DND-41 (cell line): ENCODE measurements around the gene LMX1B.
"Not testable (repeated sequence)": the region's sequence is repeated elsewhere in the genome, so short reads cannot be mapped to it uniquely, and the experiment has no call there.

Experiments used
- ATAC-seq: fragments of 200-7000 bp; cut with Tn5 transposase; 3 replicates; pipeline ENCODE4 v1.9.1; 2021; ENCODE audit warnings: low read depth; ENCODE audit not compliant: insufficient read depth
- DNase-seq: peaks from one replicate; pipeline ENCODE4 v3.0.0-alpha.2; 2020
- H2AFZ ChIP-seq: 2 replicates; pipeline ENCODE4 v1.6.0; 2012; ENCODE audit warnings: low read depth, low read length
- H3K27ac ChIP-seq: 2 replicates; pipeline ENCODE4 v1.5.1; 2012; ENCODE audit warnings: low read length, inconsistent platforms
- H3K27me3 ChIP-seq: fragments of 200-600 bp; sonication (generic); 2 replicates; pipeline ENCODE4 v1.6.0; 2012; ENCODE audit warnings: low read length, mild to moderate bottlenecking, inconsistent platforms; ENCODE audit not compliant: insufficient read depth, poor library complexity
- H3K36me3 ChIP-seq: 2 replicates; pipeline ENCODE4 v1.5.1; 2012; ENCODE audit warnings: low read length, inconsistent platforms; ENCODE audit not compliant: insufficient read depth
- H3K4me1 ChIP-seq: 2 replicates; pipeline ENCODE4 v1.5.1; 2012; ENCODE audit warnings: mild to moderate bottlenecking, low read length; ENCODE audit not compliant: insufficient read depth
- H3K4me2 ChIP-seq: 2 replicates; pipeline ENCODE4 v1.6.0; 2012; ENCODE audit warnings: mild to moderate bottlenecking, moderate library complexity, low read length, inconsistent platforms; ENCODE audit not compliant: insufficient read depth
- H3K4me3 ChIP-seq, 2 experiments: fragments of 200-600 bp in 1 of 2; shearing (Covaris generic) in 1 of 2; 2 replicates each; pipeline ENCODE4 v1.5.1; 2012 to 2016; ENCODE audit warnings: inconsistent platforms in 2 of 2, low read length in 2 of 2, mild to moderate bottlenecking in 2 of 2, low read depth in 1 of 2, moderate library complexity in 1 of 2
- H3K79me2 ChIP-seq: 2 replicates; pipeline ENCODE4 v1.6.0; 2012; ENCODE audit warnings: low read length, inconsistent platforms; ENCODE audit not compliant: insufficient read depth
- H3K9ac ChIP-seq: 2 replicates; pipeline ENCODE4 v1.6.0; 2012; ENCODE audit warnings: low read depth, mild to moderate bottlenecking, inconsistent platforms, low read length, moderate library complexity
- H3K9me3 ChIP-seq: 2 replicates; pipeline ENCODE4 v1.5.1; 2012; ENCODE audit warnings: low read length, moderate library complexity, mild to moderate bottlenecking, inconsistent platforms; ENCODE audit not compliant: insufficient read depth, severe bottlenecking
- H4K20me1 ChIP-seq: 2 replicates; pipeline ENCODE4 v1.6.0; 2012; ENCODE audit warnings: low read length; ENCODE audit not compliant: insufficient read depth
- CTCF ChIP-seq: IDR thresholded peaks from 2 replicates; pipeline ENCODE4 v1.5.1; 2012; ENCODE audit warnings: borderline replicate concordance, low read length, moderate library complexity, mild to moderate bottlenecking; ENCODE audit not compliant: poor library complexity, severe bottlenecking; ENCODE audit errors: extremely low read depth
- EZH2 ChIP-seq: IDR thresholded peaks from 3 replicates; pipeline ENCODE4 v1.6.1; 2012; ENCODE audit warnings: borderline replicate concordance, low read depth, mild to moderate bottlenecking, moderate library complexity, low read length, inconsistent platforms; ENCODE audit not compliant: severe bottlenecking

Gene LMX1B

GRCh38 chr9:126565336-126566128 is 48.2 kb upstream of the LMX1B start:
- Histone ChIP-seq H3K27me3 (peaks cover 7% of the 10 kb centered on the region), H3K79me2 (no peaks in the 10 kb centered on the region), H3K4me2 (no peak overlapping the region), H3K9me3 (no peaks in the 10 kb centered on the region), H2AFZ (no peak overlapping the region), H4K20me1 (peaks cover 4% of the 10 kb centered on the region; the same call in 1 of the 2 replicates), H3K36me3 (no peaks in the 10 kb centered on the region), H3K27ac (no peak overlapping the region), H3K9ac (no peak overlapping the region), H3K4me1 (no peaks in the 10 kb centered on the region), H3K4me3 (no peak overlapping the region)
- ATAC-seq (no peak), DNase-seq (no peak)
- no peak for TF ChIP-seq CTCF
- no peak for TF ChIP-seq EZH2

GRCh38 chr9:126569036-126569435 is 44.7 kb upstream of the LMX1B start:
- Histone ChIP-seq H3K9me3 (no peaks in the 10 kb centered on the region), H3K36me3 (no peaks in the 10 kb centered on the region), H2AFZ (no peak overlapping the region), H3K4me2 (no peak overlapping the region), H4K20me1 (no peaks in the 10 kb centered on the region), H3K4me3 (no peak overlapping the region), H3K9ac (no peak overlapping the region), H3K79me2 (no peaks in the 10 kb centered on the region), H3K4me1 (no peaks in the 10 kb centered on the region), H3K27ac (no peak overlapping the region), H3K27me3 (peaks cover 3% of the 10 kb centered on the region)
- ATAC-seq (no peak), DNase-seq (no peak)
- TF ChIP-seq CTCF (no peak), EZH2 (no peak)

GRCh38 chr9:126578029-126578428 is 35.7 kb upstream of the LMX1B start:
- Histone ChIP-seq H3K27ac (no peak overlapping the region), H2AFZ (no peak overlapping the region), H3K79me2 (no peaks in the 10 kb centered on the region), H3K9ac (no peak overlapping the region), H3K27me3 (no peaks in the 10 kb centered on the region), H4K20me1 (no peaks in the 10 kb centered on the region), H3K4me2 (no peak overlapping the region), H3K4me1 (peaks cover 6% of the 10 kb centered on the region), H3K4me3 (no peak overlapping the region), H3K9me3 (no peaks in the 10 kb centered on the region), H3K36me3 (no peaks in the 10 kb centered on the region)
- TF ChIP-seq EZH2, result no peak
- no peak for TF ChIP-seq CTCF
- DNase-seq (no peak), ATAC-seq (no peak)

- H3K4me1 ChIP-seq, H3K9me3 ChIP-seq, H3K4me2 ChIP-seq, H3K9ac ChIP-seq, H3K79me2 ChIP-seq, H3K27me3 ChIP-seq, H3K27ac ChIP-seq, H3K36me3 ChIP-seq, ATAC-seq, DNase-seq, H4K20me1 ChIP-seq, H2AFZ ChIP-seq, H3K4me3 ChIP-seq: not testable (repeated sequence)
Measured at GRCh38 chr9:126580319-126580718, 33.4 kb upstream of the LMX1B start.
